Body of pancreas (tissue), 4 donors: ENCODE measurements around the gene PEAK1.

Source experiments
- CTCF ChIP-seq, 7 experiments: fragments of 450-650 bp in 4 of 7; fragments of 200-600 bp in 3 of 7; sonication (generic) in 3 of 7; IDR thresholded peaks; one replicate each; pipeline ENCODE4 v1.5.1; 2016 to 2019; ENCODE audit warnings: antibody characterized with exemption in 7 of 7
- POLR2A ChIP-seq, 3 donors: fragments of 450-650 bp; IDR thresholded peaks; one replicate each; pipeline ENCODE4 v1.6.1; 2016; ENCODE audit warnings: antibody characterized with exemption in 3 of 3, mild to moderate bottlenecking in 2 of 3

DNA sequence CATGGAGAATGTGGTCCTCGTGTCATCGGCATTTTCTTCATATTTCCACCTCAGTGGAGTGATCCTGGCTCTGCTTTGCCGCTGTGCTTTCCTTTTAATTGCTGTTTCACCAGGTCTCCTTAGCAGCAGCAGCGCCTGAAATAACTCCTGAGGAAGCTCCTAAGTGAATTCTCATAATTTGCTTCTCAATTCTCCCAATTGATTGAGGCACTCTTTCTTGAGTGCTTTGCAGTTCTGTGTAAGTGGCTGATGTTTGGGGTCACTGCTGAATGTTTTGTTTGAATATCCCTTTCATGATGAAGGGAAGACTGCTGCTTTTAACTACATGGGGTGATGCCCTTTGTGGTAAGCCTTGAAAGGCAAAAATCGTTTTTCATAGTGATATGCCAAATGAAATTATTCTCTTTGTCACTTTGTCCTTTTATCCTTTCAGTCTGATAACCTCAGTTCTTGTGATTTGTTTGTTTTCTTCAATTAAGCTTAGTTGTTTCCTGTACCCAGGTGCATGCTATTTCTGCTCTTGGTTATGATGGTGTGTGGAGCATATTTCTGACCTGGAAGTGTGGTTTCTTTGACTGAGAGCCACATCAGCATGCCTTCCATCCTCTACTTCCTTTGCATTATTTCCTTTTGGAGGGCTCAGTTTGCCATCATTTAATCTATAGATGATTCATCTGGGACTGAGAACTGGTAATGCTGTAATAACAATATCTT lies 37.4 kb upstream of the PEAK1 start:
- TF ChIP-seq POLR2A (IDR thresholded peaks at IDR 0.05) (no peak), CTCF (IDR thresholded peaks at IDR 0.05) (no peak)
